CD14-positive monocyte (primary cell): Measurements from ENCODE around the gene SMIM11. TPM values are rescaled to one million over a fixed set of nuclear protein-coding genes. Genes with fewer than 3 reads are reported as not detected.

ENCODE experiments used
- DNase-seq, 3 donors: peaks; one replicate each; pipeline ENCODE4 v3.0.0-alpha.2; 2011 to 2022
- H2AFZ ChIP-seq: 2 replicates; pipeline ENCODE4 v1.6.0; 2012; ENCODE audit warnings: mild to moderate bottlenecking, low read depth, low read length, inconsistent platforms; ENCODE audit not compliant: insufficient read depth, poor library complexity, severe bottlenecking
- H3K27ac ChIP-seq, 2 donors: 1 replicate in 1 of 2; 2 replicates in 1 of 2; pipeline ENCODE4 v1.5.1; 2012 to 2013; ENCODE audit warnings: low read length in 2 of 2, control low read depth in 1 of 2, inconsistent platforms in 1 of 2, low read depth in 1 of 2, mild to moderate bottlenecking in 1 of 2
- H3K27me3 ChIP-seq, 2 donors: one replicate each; pipeline versions ENCODE4 v1.6.0 to v1.6.1; 2011 to 2013; ENCODE audit warnings: low read length in 2 of 2; ENCODE audit not compliant: control insufficient read depth in 2 of 2, insufficient read depth in 2 of 2
- H3K36me3 ChIP-seq, 2 donors: replicated peaks in 1 of 2; 1 replicate in 1 of 2; 2 replicates in 1 of 2; pipeline versions ENCODE4 v1.5.1 to v1.6.1; 2012 to 2013; ENCODE audit warnings: low read length in 2 of 2, control low read depth in 1 of 2, inconsistent platforms in 1 of 2, mild to moderate bottlenecking in 1 of 2; ENCODE audit not compliant: insufficient read depth in 2 of 2, control insufficient read depth in 1 of 2
- H3K4me1 ChIP-seq, 2 donors: 1 replicate in 1 of 2; 2 replicates in 1 of 2; pipeline versions ENCODE4 v1.5.1 to v1.6.1; 2012 to 2013; ENCODE audit warnings: low read length in 2 of 2, control low read depth in 1 of 2, inconsistent platforms in 1 of 2, mild to moderate bottlenecking in 1 of 2, moderate library complexity in 1 of 2; ENCODE audit not compliant: insufficient read depth in 2 of 2, control insufficient read depth in 1 of 2
- H3K4me2 ChIP-seq: replicated peaks from 2 replicates; pipeline ENCODE3; 2012; ENCODE audit warnings: low read length, moderate library complexity, mild to moderate bottlenecking; ENCODE audit not compliant: poor library complexity, severe bottlenecking; ENCODE audit errors: extremely low read depth
- H3K4me3 ChIP-seq, 3 experiments: fragments of 200-600 bp in 1 of 3; sonication (generic) in 1 of 3; replicated peaks in 1 of 3; 1 replicate in 2 of 3; 2 replicates in 1 of 3; pipeline ENCODE4 v1.5.1; 2011 to 2013; ENCODE audit warnings: low read length in 3 of 3, mild to moderate bottlenecking in 3 of 3, control low read depth in 2 of 3, low read depth in 2 of 3, inconsistent platforms in 1 of 3, moderate library complexity in 1 of 3
- H3K79me2 ChIP-seq: 2 replicates; pipeline ENCODE4 v1.6.0; 2012; ENCODE audit warnings: mild to moderate bottlenecking, control low read depth, inconsistent platforms, low read length, moderate library complexity; ENCODE audit not compliant: insufficient read depth
- H3K9ac ChIP-seq: 2 replicates; pipeline ENCODE4 v1.6.0; 2017; ENCODE audit warnings: low read length, mild to moderate bottlenecking; ENCODE audit not compliant: insufficient read depth, poor library complexity, severe bottlenecking
- H3K9me3 ChIP-seq, 2 donors: replicated peaks in 1 of 2; 1 replicate in 1 of 2; 2 replicates in 1 of 2; pipeline versions ENCODE4 v1.5.1 to v1.6.1; 2012 to 2013; ENCODE audit warnings: low read length in 2 of 2, control low read depth in 1 of 2; ENCODE audit not compliant: control insufficient read depth in 1 of 2, insufficient read depth in 1 of 2
- H4K20me1 ChIP-seq: 2 replicates; pipeline ENCODE4 v1.6.0; 2012; ENCODE audit warnings: mild to moderate bottlenecking, low read length, control low read depth, moderate library complexity; ENCODE audit not compliant: insufficient read depth
- H3K27ac Mint-ChIP-seq, 7 donors: one replicate each; pipeline ENCODE4 v1.8.0; 2020; ENCODE audit warnings: mild to moderate bottlenecking in 7 of 7, mixed read lengths in 7 of 7, moderate library complexity in 6 of 7, inconsistent platforms in 2 of 7
- H3K27me3 Mint-ChIP-seq, 3 donors: one replicate each; pipeline ENCODE4 v1.8.0; 2021 to 2022; ENCODE audit warnings: low read depth in 3 of 3, mild to moderate bottlenecking in 3 of 3, mixed read lengths in 3 of 3, moderate library complexity in 3 of 3, inconsistent platforms in 1 of 3
- H3K36me3 Mint-ChIP-seq, 2 donors: one replicate each; pipeline ENCODE4 v1.8.0; 2020; ENCODE audit warnings: mixed read lengths in 2 of 2, inconsistent platforms in 1 of 2, mild to moderate bottlenecking in 1 of 2
- H3K4me1 Mint-ChIP-seq: one replicate; pipeline ENCODE4 v1.8.0; 2020; ENCODE audit warnings: mild to moderate bottlenecking, mixed read lengths
- H3K4me3 Mint-ChIP-seq, 2 donors: one replicate each; pipeline ENCODE4 v1.8.0; 2020; ENCODE audit warnings: mild to moderate bottlenecking in 2 of 2, mixed read lengths in 2 of 2, moderate library complexity in 1 of 2
- H3K9me3 Mint-ChIP-seq, 7 donors: one replicate each; pipeline ENCODE4 v1.8.0; 2020 to 2022; ENCODE audit warnings: mixed read lengths in 7 of 7, mild to moderate bottlenecking in 6 of 7, moderate library complexity in 6 of 7, inconsistent platforms in 2 of 7
- CTCF ChIP-seq: fragments of 200-600 bp; IDR thresholded peaks from one replicate; pipeline ENCODE4 v1.8.0; 2022; ENCODE audit warnings: antibody characterized with exemption, mild to moderate bottlenecking
- WGBS: methylation state at CpG from one replicate; pipeline ENCODE4 v1.1.5; 2013; ENCODE audit warnings: missing lambda C conversion rate; ENCODE audit not compliant: insufficient coverage; 5-methylcytosine and 5-hydroxymethylcytosine counted together
- intact Hi-C, 2 donors: fragments of 100-400 bp; cut with micrococcal nuclease; formaldehyde crosslinking; loops; one replicate each; pipeline versions ENCODE4 v1.15.0 to v1.15.1; 2023
- polyA plus RNA-seq, 3 donors: library from polyadenylated mRNA; depleted of rRNA in 1 of 3; unstranded in 2 of 3; stranded (reverse) in 1 of 3; fragments of 300-500 nt in 2 of 3; fragments of >200 nt in 1 of 3; fragmentation: Illumina TruSeq in 2 of 3; gene quantifications; 1 replicate in 2 of 3; 2 replicates in 1 of 3; pipeline ENCODE4 v1.2.3, GENCODE V29; 2012 to 2021

SMIM11 gene
- polyA plus RNA-seq, 3 donors, result 1.8 to 10.7 (median 4.0) TPM

DNA sequence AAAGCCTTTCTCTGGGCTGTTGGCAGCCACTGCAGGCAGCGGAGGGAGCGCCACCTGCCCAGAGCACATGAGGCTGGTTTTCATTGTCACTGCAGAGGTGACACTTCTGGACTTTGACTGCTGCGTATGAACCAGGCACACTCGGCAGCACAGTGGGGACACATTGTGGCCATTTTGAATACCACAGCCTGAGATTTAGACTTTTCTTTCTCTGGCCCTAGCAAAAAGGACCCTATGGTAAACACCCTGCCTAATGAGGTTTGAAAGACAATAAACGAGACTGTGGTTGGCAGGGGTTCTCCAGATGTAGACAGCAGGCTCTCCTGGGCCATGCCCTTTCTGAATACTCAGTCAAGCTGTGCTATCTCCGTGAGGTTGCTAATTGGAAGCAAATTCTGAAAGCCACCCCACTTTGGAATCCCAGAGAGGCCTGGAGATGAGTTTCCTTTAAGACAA, 23.5 kb upstream of the SMIM11 start:
- TF ChIP-seq CTCF, result peak; percentile 23
- peak; percentile 4 to 15 (median 13) for DNase-seq
- no peak overlapping the region for H3K4me3 ChIP-seq
- H3K4me2 ChIP-seq, result no peak overlapping the region
- Mint-ChIP-seq H3K4me3 (no peak overlapping the region), H3K9me3 (peaks cover 0 to 4% (median 0%) of the 10 kb centered on the region in 7 donors), H3K27me3 (peaks cover 5 to 18% (median 11%) of the 10 kb centered on the region in 3 donors), H3K4me1 (peaks cover 2% of the 10 kb centered on the region), H3K27ac (no peak overlapping the region), H3K36me3 (no peaks in the 10 kb centered on the region)
- peak overlapping the region; percentile 4 for H3K9ac ChIP-seq
- no peaks in the 10 kb centered on the region for H4K20me1 ChIP-seq
- no peaks in the 10 kb centered on the region for H3K27me3 ChIP-seq
- no peak overlapping the region for H3K27ac ChIP-seq
- 29% methylated on average over 5 of the region's 6 CpGs for WGBS
- intact Hi-C loops, result no loop called here
- peaks cover 0 to 3% of the 10 kb centered on the region in 2 donors for H3K9me3 ChIP-seq
- H2AFZ ChIP-seq, result no peak overlapping the region
- H3K79me2 ChIP-seq, result no peaks in the 10 kb centered on the region
- no peaks in the 10 kb centered on the region for H3K36me3 ChIP-seq
- H3K4me1 ChIP-seq, result no peaks in the 10 kb centered on the region

DNA sequence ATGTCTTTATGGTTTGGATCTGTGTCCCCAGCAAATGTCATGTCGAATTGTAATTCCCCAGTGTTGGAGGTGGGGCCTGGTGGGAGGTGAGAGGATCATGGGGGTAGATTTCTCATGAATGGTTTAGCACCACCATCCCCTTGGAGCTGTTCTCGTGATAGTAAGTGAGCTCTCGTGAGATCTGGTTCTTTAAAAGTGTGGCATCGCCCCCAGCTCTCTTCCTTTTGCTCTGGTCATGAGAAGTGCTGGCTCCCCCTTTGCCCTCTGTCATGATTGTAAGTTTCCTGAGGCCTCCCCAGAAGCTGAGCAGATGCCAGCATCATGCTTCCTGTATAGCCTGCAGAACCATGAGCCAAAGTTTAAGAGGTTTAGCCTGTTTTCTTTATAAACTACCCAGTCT, 22.8 kb upstream of the SMIM11 start:
- no peak overlapping the region for H3K27ac ChIP-seq
- WGBS, result 98% methylated on average over 4 of the region's 4 CpGs
- no peak overlapping the region for H3K4me2 ChIP-seq
- Mint-ChIP-seq H3K27ac (peak overlapping the region in 1 of 7 donors; percentile 42), H3K4me3 (no peak overlapping the region), H3K36me3 (no peaks in the 10 kb centered on the region), H3K27me3 (peaks cover 5 to 18% (median 11%) of the 10 kb centered on the region in 3 donors), H3K4me1 (peaks cover 2% of the 10 kb centered on the region), H3K9me3 (peaks cover 0 to 4% (median 0%) of the 10 kb centered on the region in 7 donors)
- H3K4me3 ChIP-seq, result no peak overlapping the region
- no peak for DNase-seq
- no peaks in the 10 kb centered on the region for H3K79me2 ChIP-seq
- H3K27me3 ChIP-seq, result no peaks in the 10 kb centered on the region
- TF ChIP-seq CTCF, result no peak
- H3K4me1 ChIP-seq, result no peaks in the 10 kb centered on the region
- no peaks in the 10 kb centered on the region for H3K36me3 ChIP-seq
- intact Hi-C loops, result no loop called here
- H4K20me1 ChIP-seq, result no peaks in the 10 kb centered on the region
- no peak overlapping the region for H2AFZ ChIP-seq
- H3K9ac ChIP-seq, result peak overlapping the region; percentile 4
- H3K9me3 ChIP-seq, result peaks cover 0 to 3% of the 10 kb centered on the region in 2 donors
